HG03342 (cell line): Measurements from ENCODE around the gene VCP.
"Not testable (repeated sequence)": the region's sequence is repeated elsewhere in the genome, so short reads cannot be mapped to it uniquely, and the experiment has no call there.

ENCODE experiments used
- ATAC-seq: cut with Tn5 transposase; IDR thresholded peaks from one replicate; pipeline ENCODE4 v1.9.1; 2021; ENCODE audit warnings: mild to moderate bottlenecking, moderate library complexity; ENCODE audit not compliant: unreplicated experiment

Gene VCP

GRCh38 chr9:35026671-35027070, 45.8 kb downstream of the VCP start:
- no peak for ATAC-seq

DNA sequence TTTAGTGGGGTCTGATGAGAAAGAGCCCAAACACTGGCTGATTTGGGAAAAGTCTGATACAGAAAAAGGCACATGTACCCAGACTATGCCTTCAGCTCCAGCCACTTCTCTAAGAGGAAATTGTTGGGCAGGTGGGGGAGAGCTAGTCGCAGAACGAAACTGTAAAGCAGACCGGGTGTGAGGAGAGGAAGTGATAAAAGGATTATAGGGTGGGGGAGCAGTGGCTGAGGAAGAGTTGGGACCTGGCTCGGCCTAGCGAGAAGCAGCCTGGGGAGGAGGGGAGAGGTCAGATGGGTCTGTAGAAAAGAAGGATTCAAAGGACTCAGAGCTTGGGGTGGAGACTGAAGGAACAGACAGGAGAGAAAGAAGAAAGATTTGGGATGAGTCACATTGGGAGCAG, 49.0 kb downstream of the VCP start:
- ATAC-seq, result not testable (repeated sequence)

DNA sequence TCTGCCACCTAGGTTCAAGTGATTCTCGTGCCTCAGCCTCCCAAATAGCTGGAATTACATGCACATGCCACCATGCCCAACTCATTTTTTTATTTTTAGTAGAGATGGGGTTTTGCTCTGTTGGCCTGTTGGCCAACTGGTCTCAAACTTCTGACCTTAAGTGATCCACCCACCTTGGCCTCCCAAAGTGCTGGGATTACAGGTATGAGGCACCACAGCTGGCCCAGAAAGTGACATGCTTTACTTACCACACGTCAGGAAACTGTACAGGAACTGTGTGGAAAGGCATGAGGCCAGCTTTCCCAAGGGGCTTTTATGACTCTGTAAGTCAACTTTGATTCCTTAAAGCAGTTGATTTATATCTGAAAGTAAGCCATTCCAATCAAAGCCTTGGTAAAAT, 57.9 kb downstream of the VCP start:
- no peak for ATAC-seq

DNA sequence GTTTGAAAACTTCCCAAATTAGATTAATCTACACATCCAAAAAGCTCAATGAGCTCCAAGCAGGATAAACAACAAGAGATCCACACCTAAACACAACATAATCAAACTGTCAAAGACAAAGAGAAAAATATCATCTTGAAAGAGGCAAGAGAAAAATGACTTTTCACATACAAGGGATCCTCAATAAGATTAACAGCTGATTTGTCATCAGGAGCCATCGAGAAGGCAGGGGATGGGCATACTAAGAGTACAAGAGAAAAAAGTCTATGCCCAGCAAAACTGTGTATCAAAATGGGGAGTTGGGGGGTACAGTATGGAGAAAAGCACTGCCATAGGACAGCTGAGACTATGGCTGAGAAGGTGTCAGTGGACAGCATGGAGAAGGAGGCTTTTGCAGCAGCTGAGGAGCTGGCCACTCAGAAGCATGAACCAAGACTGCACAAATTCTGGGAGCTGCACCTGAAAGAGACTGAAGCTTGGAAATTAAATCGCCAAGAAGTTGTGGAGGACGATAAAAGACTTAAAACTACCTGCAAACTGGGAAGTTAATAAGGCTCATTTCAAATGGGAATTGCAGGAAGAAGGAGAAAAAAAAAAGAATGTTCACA, 62.0 kb downstream of the VCP start:
- ATAC-seq, result no peak
